Keratinocyte (primary cell): ENCODE data around the gene FAP. TPM values are rescaled to one million over a fixed set of nuclear protein-coding genes. Genes with fewer than 3 reads are reported as not detected.

Experiments
- DNase-seq: peaks from one replicate; pipeline ENCODE4 v3.0.0-alpha.2; 2011; ENCODE audit warnings: low read depth, missing footprints, low spot score
- FAIRE-seq: peaks from 2 replicates; lab custom pipeline; 2011; peaks lifted over from hg19 to GRCh38; lab: Jason Lieb, UNC
- H2AFZ ChIP-seq: 2 replicates; pipeline ENCODE4 v1.6.0; 2012; ENCODE audit warnings: low read length, control low read depth, inconsistent platforms; ENCODE audit not compliant: control insufficient read depth
- H3K27ac ChIP-seq: 2 replicates; pipeline ENCODE4 v1.5.1; 2011; ENCODE audit warnings: low read length; ENCODE audit not compliant: control insufficient read depth, insufficient read depth
- H3K27me3 ChIP-seq: 3 replicates; pipeline ENCODE4 v1.6.0; 2011; ENCODE audit warnings: low read length; ENCODE audit not compliant: control insufficient read depth, insufficient read depth; ENCODE audit errors: extremely low read depth
- H3K36me3 ChIP-seq, 2 experiments: 2 replicates in 1 of 2; 3 replicates in 1 of 2; pipeline ENCODE4 v1.5.1; 2011; ENCODE audit warnings: low read length in 2 of 2, mild to moderate bottlenecking in 1 of 2; ENCODE audit not compliant: control insufficient read depth in 2 of 2, insufficient read depth in 2 of 2; ENCODE audit errors: extremely low read depth in 1 of 2
- H3K4me1 ChIP-seq: 3 replicates; pipeline ENCODE4 v1.5.1; 2011; ENCODE audit warnings: low read length; ENCODE audit not compliant: control insufficient read depth, insufficient read depth; ENCODE audit errors: extremely low read depth
- H3K4me2 ChIP-seq: 3 replicates; pipeline ENCODE4 v1.6.0; 2011; ENCODE audit warnings: low read depth, low read length; ENCODE audit not compliant: control insufficient read depth, insufficient read depth; ENCODE audit errors: extremely low read depth
- H3K4me3 ChIP-seq, 3 experiments: fragments of 200-600 bp in 1 of 3; sonication (generic) in 1 of 3; 2 replicates in 2 of 3; 3 replicates in 1 of 3; pipeline ENCODE4 v1.5.1; 2011 to 2016; ENCODE audit warnings: low read length in 3 of 3, mild to moderate bottlenecking in 3 of 3, control low read depth in 2 of 3, inconsistent platforms in 1 of 3, low read depth in 1 of 3, mixed read lengths in 1 of 3, mixed run types in 1 of 3, moderate library complexity in 1 of 3; ENCODE audit not compliant: control insufficient read depth in 2 of 3, insufficient read depth in 2 of 3; ENCODE audit errors: extremely low read depth in 1 of 3
- H3K79me2 ChIP-seq: 2 replicates; pipeline ENCODE4 v1.6.0; 2012; ENCODE audit warnings: low read length; ENCODE audit not compliant: control insufficient read depth, insufficient read depth
- H3K9ac ChIP-seq: 3 replicates; pipeline ENCODE4 v1.6.0; 2011; ENCODE audit warnings: low read length; ENCODE audit not compliant: control insufficient read depth, insufficient read depth; ENCODE audit errors: extremely low read depth
- H3K9me1 ChIP-seq: 3 replicates; pipeline ENCODE4 v1.6.0; 2011; ENCODE audit warnings: low read length; ENCODE audit not compliant: control insufficient read depth, insufficient read depth; ENCODE audit errors: extremely low read depth
- H3K9me3 ChIP-seq: 2 replicates; pipeline ENCODE4 v1.5.1; 2012; ENCODE audit warnings: low read depth, low read length; ENCODE audit not compliant: control insufficient read depth
- H4K20me1 ChIP-seq: 3 replicates; pipeline ENCODE4 v1.6.0; 2011; ENCODE audit warnings: low read length; ENCODE audit not compliant: control insufficient read depth, insufficient read depth; ENCODE audit errors: extremely low read depth
- CTCF ChIP-seq, 3 experiments: IDR thresholded peaks in 1 of 3; conservative IDR thresholded peaks in 1 of 3; optimal IDR thresholded peaks in 1 of 3; 2 replicates in 2 of 3; 3 replicates in 1 of 3; pipeline versions ENCODE3 to v1.5.1; 2011; ENCODE audit warnings: low read length in 3 of 3, mild to moderate bottlenecking in 3 of 3, moderate library complexity in 2 of 3, control low read depth in 1 of 3, inconsistent platforms in 1 of 3; ENCODE audit not compliant: insufficient read depth in 2 of 3; ENCODE audit errors: extremely low read depth in 1 of 3
- EZH2 ChIP-seq: IDR thresholded peaks from one replicate; pipeline ENCODE4 v1.6.1; 2012; ENCODE audit warnings: inconsistent platforms, mild to moderate bottlenecking, low read length, moderate library complexity
- dilution Hi-C: fragments of 300-500 bp; cut with MboI; formaldehyde crosslinking; loops from one replicate; pipeline ENCODE4 v1.7.0; 2020; ENCODE audit warnings: low sequenced_read_pairs; ENCODE audit not compliant: extremely low pct_ligation_motif_present
- polyA plus RNA-seq, 5 experiments: library from polyadenylated mRNA; depleted of rRNA in 3 of 5; stranded (reverse) in 3 of 5; stranded (forward) in 1 of 5; unstranded in 1 of 5; fragments of >200 nt; gene quantifications; 1 replicate in 1 of 5; 2 replicates in 3 of 5; 3 replicates in 1 of 5; pipeline versions ENCODE4 v1.2.1 to v1.2.3, GENCODE V29; 2011 to 2012; ENCODE audit warnings: missing spikeins in 2 of 5, low read depth in 1 of 5, low replicate concordance in 1 of 5

The FAP gene
- polyA plus RNA-seq, 1 donor (not counting 4 experiments of a cell fraction or from before 2014, with no cell fraction given), result 8.5 TPM

GRCh38 chr2:162153608-162154224, 89.5 kb downstream of the FAP start:
- dilution Hi-C loops, result no loop called here
- H3K4me2 ChIP-seq, result no peak overlapping the region
- H3K4me1 ChIP-seq, result no peaks in the 10 kb centered on the region
- H4K20me1 ChIP-seq, result no peaks in the 10 kb centered on the region
- H3K27ac ChIP-seq, result no peak overlapping the region
- FAIRE-seq (peak; percentile 86), DNase-seq (peak; percentile 5)
- no peak overlapping the region for H3K9ac ChIP-seq
- no peaks in the 10 kb centered on the region for H3K9me3 ChIP-seq
- H3K9me1 ChIP-seq, result no peaks in the 10 kb centered on the region
- H2AFZ ChIP-seq, result no peak overlapping the region
- peaks cover 7% of the 10 kb centered on the region for H3K27me3 ChIP-seq
- no peaks in the 10 kb centered on the region for H3K36me3 ChIP-seq
- peak; percentile 73 to 76 (median 74) for TF ChIP-seq CTCF (optimal IDR thresholded peaks at IDR 0.05 in 1 of 3, IDR thresholded peaks at IDR 0.05 in 1 of 3, conservative IDR thresholded peaks at IDR 0.05 in 1 of 3; ENCODE audit: extremely low read depth in 1 of 3, insufficient read depth in 2 of 3, low read length in 3 of 3)
- TF ChIP-seq EZH2, result no peak
- no peaks in the 10 kb centered on the region for H3K79me2 ChIP-seq
- H3K4me3 ChIP-seq, result no peak overlapping the region

- Histone ChIP-seq H3K9me1 (no peaks in the 10 kb centered on the region), H3K4me1 (no peaks in the 10 kb centered on the region), H4K20me1 (no peaks in the 10 kb centered on the region), H3K4me2 (no peak within 1 kb of the TSS), H3K9ac (no peak within 1 kb of the TSS), H3K27me3 (peaks cover 7% of the 10 kb centered on the region), H3K9me3 (no peaks in the 10 kb centered on the region), H3K36me3 (no peaks in the 10 kb centered on the region), H3K27ac (no peak within 1 kb of the TSS), H3K79me2 (no peaks in the 10 kb centered on the region), H3K4me3 (no peak within 1 kb of the TSS), H2AFZ (no peak within 1 kb of the TSS)
- FAIRE-seq (no peak), DNase-seq (no peak)
- dilution Hi-C loops, result no loop called here
- TF ChIP-seq CTCF (optimal IDR thresholded peaks at IDR 0.05 in 1 of 3, IDR thresholded peaks at IDR 0.05 in 1 of 3, conservative IDR thresholded peaks at IDR 0.05 in 1 of 3; ENCODE audit: extremely low read depth in 1 of 3, insufficient read depth in 2 of 3, low read length in 3 of 3) (no peak), EZH2 (no peak)
These were observed 91.1 kb downstream of the FAP start, which contains the start of gene GCG for GRCh38 chr2:162152147-162152546. Gene GCG (minus strand): TSS chr2:162152247. CDS start chr2:162149178, 3,069 bp downstream.
